Panc1 (cell line): ENCODE results near the gene RNF224.

Experiments used
- CTCF ChIP-seq: fragments of 450-650 bp; IDR thresholded peaks from 2 replicates; pipeline ENCODE4 v1.5.1; 2017; ENCODE audit warnings: mild to moderate bottlenecking
- POLR2AphosphoS5 ChIP-seq: IDR thresholded peaks from 2 replicates; pipeline ENCODE4 v1.6.1; 2012; ENCODE audit warnings: mild to moderate bottlenecking, low read depth, low read length, moderate library complexity

- TF ChIP-seq CTCF (no peak), POLR2AphosphoS5 (no peak)
Observed at GRCh38 chr9:137185921-137186320, 41.4 kb upstream of the RNF224 start.
